A673 (cell line): ENCODE measurements around the gene BCAR1. TPM values are rescaled to one million over a fixed set of nuclear protein-coding genes. Genes with fewer than 3 reads are reported as not detected.

ENCODE experiments used
- BruUV-seq: library from RNA; stranded (reverse); fragments of 400-500 nt; replicated peaks from 2 replicates; lab custom pipeline; 2021; lab: Mats Ljungman, UMichigan
- CTCF ChIA-PET: fragments of 300-600 bp; sonication (Branson Sonifier 250); formaldehyde crosslinking; loops from one replicate; lab custom pipeline; 2022; ENCODE audit warnings: antibody characterized with exemption; lab: Charles Lee
- POLR2A ChIA-PET: fragments of 300-600 bp; sonication (Branson Sonifier 250); formaldehyde crosslinking; loops from one replicate; lab custom pipeline; 2022; ENCODE audit warnings: antibody characterized with exemption; ENCODE audit not compliant: low non-redundant PET; lab: Charles Lee
- DNase-seq: peaks from one replicate; pipeline ENCODE4 v3.0.0-alpha.2; 2015; ENCODE audit warnings: low spot score
- H3K27ac ChIP-seq: fragments of 200-600 bp; sonication (generic); 2 replicates; pipeline ENCODE4 v1.5.1; 2016; ENCODE audit warnings: mixed run types, low read depth, mild to moderate bottlenecking, mixed read lengths, antibody characterized with exemption, low read length; ENCODE audit not compliant: poor library complexity, severe bottlenecking
- H3K27me3 ChIP-seq: fragments of 200-600 bp; sonication (generic); replicated peaks from 2 replicates; pipeline ENCODE4 v1.6.1; 2017; ENCODE audit warnings: mixed run types, low read depth, mild to moderate bottlenecking, mixed read lengths, antibody characterized with exemption, low read length; ENCODE audit not compliant: insufficient read depth, poor library complexity
- H3K36me3 ChIP-seq: fragments of 200-600 bp; sonication (generic); 2 replicates; pipeline ENCODE4 v1.6.1; 2016; ENCODE audit warnings: mixed run types, mild to moderate bottlenecking, mixed read lengths, antibody characterized with exemption, low read length; ENCODE audit not compliant: insufficient read depth, poor library complexity, severe bottlenecking
- H3K4me1 ChIP-seq: fragments of 200-600 bp; sonication (generic); 2 replicates; pipeline ENCODE4 v1.6.1; 2017; ENCODE audit warnings: mixed run types, mild to moderate bottlenecking, mixed read lengths, antibody characterized with exemption, low read length; ENCODE audit not compliant: insufficient read depth, poor library complexity, severe bottlenecking
- H3K4me3 ChIP-seq: fragments of 200-600 bp; sonication (generic); 2 replicates; pipeline ENCODE4 v1.5.1; 2016; ENCODE audit warnings: low read depth, mixed run types, mild to moderate bottlenecking, mixed read lengths, low read length; ENCODE audit not compliant: poor library complexity, severe bottlenecking
- H3K9me3 ChIP-seq: fragments of 200-600 bp; sonication (generic); 2 replicates; pipeline ENCODE4 v1.6.1; 2016; ENCODE audit warnings: mixed run types, low read depth, mild to moderate bottlenecking, mixed read lengths, antibody characterized with exemption, low read length; ENCODE audit not compliant: poor library complexity, severe bottlenecking
- EZH2 ChIP-seq: fragments of 200-600 bp; sonication (generic); IDR thresholded peaks from 2 replicates; pipeline ENCODE4 v1.6.1; 2017; ENCODE audit warnings: borderline replicate concordance, low read depth, mild to moderate bottlenecking, mixed read lengths, antibody characterized with exemption, low read length; ENCODE audit not compliant: poor library complexity, severe bottlenecking
- intact Hi-C: fragments of 100-400 bp; cut with micrococcal nuclease; formaldehyde crosslinking; loops from one replicate; pipeline ENCODE4 v1.10.0; 2022; ENCODE audit not compliant: unreplicated experiment
- total RNA-seq: library from RNA; stranded (reverse); gene quantifications from 2 replicates; pipeline ENCODE4 v1.2.3, GENCODE V29; 2021
- TF ChIP-seq, protein P1 (sequence below): fragments of 300-800, 200-600 bp; sonication (generic); conservative IDR thresholded peaks from 2 replicates; pipeline ENCODE4 v1.5.1; 2017; ENCODE audit warnings: low read depth, mild to moderate bottlenecking, antibody characterized with exemption, low read length, moderate library complexity, mixed read lengths

The BCAR1 gene
- total RNA-seq, 1 experiment from 2014 or later, result 42.2 TPM

DNA sequence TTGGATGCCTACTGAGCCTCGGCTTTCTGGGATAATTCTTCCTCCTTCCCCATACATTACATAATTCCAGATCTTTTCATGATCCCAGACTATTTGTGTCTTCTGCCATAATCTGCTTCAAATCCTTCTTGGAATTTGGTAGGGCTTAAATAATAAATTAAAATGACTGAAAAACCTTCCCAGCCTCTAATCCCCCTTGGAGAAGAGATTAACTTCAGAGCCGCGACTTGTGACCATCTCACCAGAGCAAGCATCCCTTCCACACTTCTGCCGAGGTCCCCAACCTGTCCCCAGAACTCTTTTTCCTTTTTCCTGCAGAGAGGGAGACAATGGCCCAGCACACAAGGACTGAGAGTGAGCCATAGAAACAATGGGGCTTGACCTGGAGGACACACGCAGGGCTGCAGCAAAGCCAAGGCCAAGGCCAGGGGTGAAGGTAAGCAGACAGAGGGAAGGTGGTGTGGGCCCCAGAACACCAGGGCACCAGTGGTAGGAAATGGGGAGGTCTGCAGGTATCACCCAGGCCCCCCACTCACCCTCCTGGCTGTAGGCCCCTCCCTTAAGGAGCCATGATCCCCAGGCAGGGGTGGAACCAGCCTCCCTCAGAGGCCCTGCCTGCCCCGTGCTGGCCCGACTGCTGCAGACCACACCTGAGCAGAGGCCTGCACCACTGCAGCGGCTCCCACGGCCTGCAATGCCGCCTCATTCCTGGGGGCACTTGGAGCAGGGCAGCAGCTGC, 9.6 kb upstream of the BCAR1 start:
- POLR2A ChIA-PET, result no interaction called here
- DNase-seq, result no peak

DNA sequence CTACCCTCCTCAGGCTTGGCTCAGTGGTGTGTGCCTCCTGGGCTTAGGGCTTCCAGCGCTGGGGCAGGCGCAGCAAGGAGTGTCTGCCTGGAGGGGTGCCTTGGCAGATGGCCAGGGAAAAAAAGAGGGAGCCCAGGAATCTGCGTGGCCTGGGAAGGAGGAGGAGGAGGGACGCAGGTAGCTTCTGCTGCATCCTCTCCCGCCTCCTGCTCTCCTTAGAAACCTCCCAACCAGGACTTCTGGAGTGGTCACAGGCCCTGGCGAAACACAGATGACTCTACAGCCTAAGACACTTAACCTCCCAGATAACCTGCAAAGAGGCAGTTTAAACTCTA, 7.3 kb upstream of the BCAR1 start:
- POLR2A ChIA-PET, result no interaction called here
- Histone ChIP-seq H3K4me1 (peaks cover 31% of the 10 kb centered on the region), H3K4me3 (no peak overlapping the region), H3K36me3 (no peaks in the 10 kb centered on the region), H3K27me3 (no peaks in the 10 kb centered on the region), H3K27ac (no peak overlapping the region), H3K9me3 (no peaks in the 10 kb centered on the region)
- CTCF ChIA-PET, result no interaction called here
- intact Hi-C loops, result no loop called here
- DNase-seq, result no peak
- no TSS peak for BruUV-seq
- TF ChIP-seq, protein P1, sequence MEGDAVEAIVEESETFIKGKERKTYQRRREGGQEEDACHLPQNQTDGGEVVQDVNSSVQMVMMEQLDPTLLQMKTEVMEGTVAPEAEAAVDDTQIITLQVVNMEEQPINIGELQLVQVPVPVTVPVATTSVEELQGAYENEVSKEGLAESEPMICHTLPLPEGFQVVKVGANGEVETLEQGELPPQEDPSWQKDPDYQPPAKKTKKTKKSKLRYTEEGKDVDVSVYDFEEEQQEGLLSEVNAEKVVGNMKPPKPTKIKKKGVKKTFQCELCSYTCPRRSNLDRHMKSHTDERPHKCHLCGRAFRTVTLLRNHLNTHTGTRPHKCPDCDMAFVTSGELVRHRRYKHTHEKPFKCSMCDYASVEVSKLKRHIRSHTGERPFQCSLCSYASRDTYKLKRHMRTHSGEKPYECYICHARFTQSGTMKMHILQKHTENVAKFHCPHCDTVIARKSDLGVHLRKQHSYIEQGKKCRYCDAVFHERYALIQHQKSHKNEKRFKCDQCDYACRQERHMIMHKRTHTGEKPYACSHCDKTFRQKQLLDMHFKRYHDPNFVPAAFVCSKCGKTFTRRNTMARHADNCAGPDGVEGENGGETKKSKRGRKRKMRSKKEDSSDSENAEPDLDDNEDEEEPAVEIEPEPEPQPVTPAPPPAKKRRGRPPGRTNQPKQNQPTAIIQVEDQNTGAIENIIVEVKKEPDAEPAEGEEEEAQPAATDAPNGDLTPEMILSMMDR, result no peak
- TF ChIP-seq EZH2, result no peak

More for the DNA sequence above, 9.6 kb upstream of the BCAR1 start:
- intact Hi-C loops, result no loop called here
- BruUV-seq, result no TSS peak
- Histone ChIP-seq H3K9me3 (no peaks in the 10 kb centered on the region), H3K27me3 (no peaks in the 10 kb centered on the region), H3K36me3 (no peaks in the 10 kb centered on the region), H3K4me3 (no peak overlapping the region), H3K4me1 (peaks cover 30% of the 10 kb centered on the region), H3K27ac (no peak overlapping the region)
- TF ChIP-seq, protein P1, result no peak
- TF ChIP-seq EZH2, result no peak
- CTCF ChIA-PET, result no interaction called here

DNA sequence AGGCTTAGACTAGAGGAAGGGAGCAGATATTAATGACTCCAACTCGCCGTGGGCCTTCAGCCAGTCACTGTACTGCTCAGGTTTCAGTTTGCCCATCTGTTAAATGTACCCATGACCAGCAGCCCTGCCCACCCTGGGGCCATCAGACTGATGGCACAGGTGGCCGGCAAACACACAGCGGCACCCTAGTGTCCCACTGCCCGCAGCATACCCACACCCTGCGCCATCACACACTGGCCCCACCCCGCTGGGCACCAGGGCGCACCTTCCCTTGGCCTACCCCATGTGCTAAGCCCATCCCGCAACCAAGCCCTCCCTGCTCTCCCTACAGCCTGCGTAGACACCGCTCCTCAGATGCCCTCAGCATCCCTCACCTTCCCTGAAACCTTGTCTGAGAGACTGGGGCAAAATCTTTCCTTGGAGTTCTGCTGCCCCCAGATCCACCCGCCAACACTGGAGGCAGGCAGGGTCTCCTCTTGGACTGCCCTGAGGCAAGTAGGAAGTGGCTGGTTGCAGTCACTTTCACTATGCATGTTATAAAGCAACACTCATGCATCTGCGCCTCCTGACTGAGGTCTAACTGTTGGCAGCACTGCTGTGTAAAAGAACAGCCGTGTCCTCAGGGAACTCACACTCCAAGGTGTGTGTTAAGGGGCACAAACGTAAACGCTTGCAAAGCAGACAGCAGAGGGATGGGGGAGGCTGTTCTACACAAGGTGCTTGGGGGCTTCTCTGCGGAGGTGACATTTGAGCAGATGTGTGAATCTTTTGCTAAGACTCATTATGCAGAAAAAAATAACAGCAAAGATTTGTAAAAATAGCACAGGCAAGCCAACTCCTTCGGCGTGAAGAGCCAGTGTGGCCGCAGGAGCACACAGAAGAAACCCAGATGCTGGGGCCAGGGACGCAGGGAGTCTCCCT, 6.7 kb upstream of the BCAR1 start:
- DNase-seq, result no peak
- ChIA-PET POLR2A (no interaction called here), CTCF (no interaction called here)
- Histone ChIP-seq H3K9me3 (no peaks in the 10 kb centered on the region), H3K4me1 (peaks cover 37% of the 10 kb centered on the region), H3K27ac (peak overlapping the region; percentile 32), H3K4me3 (no peak overlapping the region), H3K27me3 (no peaks in the 10 kb centered on the region), H3K36me3 (no peaks in the 10 kb centered on the region)
- TF ChIP-seq, protein P1, result no peak
- TF ChIP-seq EZH2, result no peak
- intact Hi-C loops, result no loop called here
- no TSS peak for BruUV-seq
